Activated naive CD4-positive, alpha-beta T cell treated with Interleukin-2 at 50 U/mL for 16 hours (primary cell): ENCODE measurements around the gene SGIP1.
"Not testable (repeated sequence)": the region's sequence is repeated elsewhere in the genome, so short reads cannot be mapped to it uniquely, and the experiment has no call there.

ENCODE experiments used
- DNase-seq: peaks from one replicate; pipeline ENCODE4 v3.0.0-alpha.2; 2020

Gene SGIP1

DNA sequence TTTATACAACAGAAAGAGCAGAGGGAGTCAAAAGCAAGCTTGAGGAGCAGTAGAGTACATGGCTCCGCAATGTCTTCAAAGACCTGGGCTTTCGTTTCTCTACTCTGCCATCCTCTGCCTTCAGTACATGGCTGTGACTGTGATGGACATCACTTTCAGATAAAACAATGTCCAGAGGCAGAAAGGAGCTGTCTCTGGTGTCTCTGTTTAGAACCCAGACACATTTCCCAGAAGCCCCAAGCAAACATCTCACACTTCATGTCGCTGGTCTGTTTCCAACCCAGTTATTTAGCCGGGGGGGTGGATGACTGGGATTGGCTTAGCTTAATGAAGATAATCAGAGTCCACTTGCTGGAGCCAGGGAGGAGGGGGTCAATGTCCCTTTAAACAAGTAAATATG is 25.6 kb downstream of the SGIP1 start:
- no peak for DNase-seq

DNA sequence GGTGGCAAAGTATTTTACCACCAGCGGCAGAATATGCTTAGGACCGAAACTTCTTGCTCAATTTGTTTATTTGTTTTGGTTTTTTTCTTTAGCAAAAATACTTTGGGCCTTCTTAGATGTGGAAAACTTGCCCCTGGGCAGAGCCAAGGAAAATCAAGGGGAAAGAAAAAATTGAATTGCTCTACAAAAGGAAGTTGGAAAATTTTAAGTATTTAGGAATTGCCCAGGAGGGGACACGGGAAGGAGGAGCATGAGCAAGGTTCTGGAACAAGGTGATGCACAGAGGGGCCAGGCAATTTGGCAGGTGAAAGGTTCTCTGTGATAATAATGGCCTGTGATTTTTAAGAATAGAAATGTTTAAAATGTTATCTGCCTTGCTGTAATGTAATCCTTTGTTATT is 28.6 kb downstream of the SGIP1 start:
- no peak for DNase-seq

- no peak for DNase-seq
These were observed 29.3 kb downstream of the SGIP1 start for GRCh38 chr1:66563094-66563800.

- no peak for DNase-seq
These were observed 30.1 kb downstream of the SGIP1 start for GRCh38 chr1:66563941-66564630.

- no peak for DNase-seq
These were observed 36.2 kb downstream of the SGIP1 start for GRCh38 chr1:66570196-66570595.

DNA sequence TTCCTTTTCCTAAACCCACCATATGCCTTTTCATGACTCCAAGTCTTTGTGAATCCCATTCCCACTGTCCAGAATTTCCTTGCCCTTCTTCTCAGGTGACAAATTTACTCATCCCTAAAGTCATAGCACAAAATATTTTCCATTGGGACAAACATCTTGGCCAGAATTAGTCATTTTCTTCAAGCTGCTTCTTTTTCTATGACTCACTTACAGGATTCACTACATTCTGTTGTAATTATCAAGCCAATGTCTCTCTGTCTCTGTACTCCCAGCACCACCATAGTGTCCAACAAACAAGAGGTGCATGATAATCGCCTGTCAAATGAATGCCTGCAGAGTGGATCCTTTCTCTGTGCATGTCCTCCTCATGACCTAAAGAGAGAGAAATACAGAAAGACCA is 37.8 kb downstream of the SGIP1 start:
- no peak for DNase-seq

GRCh38 chr1:66575739-66576138 is 41.8 kb downstream of the SGIP1 start:
- DNase-seq: no peak

DNA sequence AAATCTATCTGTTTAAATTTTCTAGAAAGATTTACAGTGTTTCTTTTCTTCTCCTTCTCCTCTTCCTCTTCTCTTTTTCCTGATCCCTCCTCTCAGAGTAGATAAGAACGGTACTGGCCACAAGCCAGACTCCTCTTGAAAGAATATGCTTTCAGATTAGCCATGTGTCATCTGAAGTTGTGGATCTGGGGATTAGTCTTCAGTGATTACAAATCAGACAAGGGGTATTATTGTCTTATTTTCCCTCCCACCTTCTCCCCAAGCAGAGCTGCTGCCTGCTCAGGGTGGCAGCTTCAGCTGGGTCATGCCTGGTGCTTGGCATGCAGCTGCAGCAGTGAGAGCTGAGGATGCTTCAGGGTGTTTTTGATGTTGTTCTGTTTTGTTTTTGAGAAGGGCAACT is 42.7 kb downstream of the SGIP1 start:
- no peak for DNase-seq

- DNase-seq: no peak
These were observed 44.9 kb downstream of the SGIP1 start for GRCh38 chr1:66578841-66579240.

- no peak for DNase-seq
These were observed 46.1 kb downstream of the SGIP1 start for GRCh38 chr1:66580081-66580480.

- no peak for DNase-seq
These were observed 49.1 kb downstream of the SGIP1 start for GRCh38 chr1:66583021-66583420.

DNA sequence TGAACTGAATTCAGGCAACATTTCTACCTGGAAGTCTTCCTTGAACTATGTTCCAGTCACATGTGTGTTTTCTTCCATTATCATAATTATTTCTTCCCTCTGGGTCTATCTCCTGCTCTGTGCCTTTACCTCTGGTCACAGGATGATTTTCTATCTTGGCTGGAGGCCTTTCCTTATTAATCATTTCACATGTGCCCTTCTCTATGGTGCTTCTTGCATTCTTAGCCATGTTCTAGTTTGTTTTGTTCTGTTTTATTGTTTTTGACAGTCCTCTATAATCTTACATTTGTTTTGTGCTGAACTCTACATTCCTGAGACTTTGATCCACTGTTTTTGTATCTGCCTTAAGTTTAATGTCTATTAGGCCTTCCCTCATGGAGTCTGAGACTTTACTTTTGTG is 51.0 kb downstream of the SGIP1 start:
- no peak for DNase-seq

DNA sequence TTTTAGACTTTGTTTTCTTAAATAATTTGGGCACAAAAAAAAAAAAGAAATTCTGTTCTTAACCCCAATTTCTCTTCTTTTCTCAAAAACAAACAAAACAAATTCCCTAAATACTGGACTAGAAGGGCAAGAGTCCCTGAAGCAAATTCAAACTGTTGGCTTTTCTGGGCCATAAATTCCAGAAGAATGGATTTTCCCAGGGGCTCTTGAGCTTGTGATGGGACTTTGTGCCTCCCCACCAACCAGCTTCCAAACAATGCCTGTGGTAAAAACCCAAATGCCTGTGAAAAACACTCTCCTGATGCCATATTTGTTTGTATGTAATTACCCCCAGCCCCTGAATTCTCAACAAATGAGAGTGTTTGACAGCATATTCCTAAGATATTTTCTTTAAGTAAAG is 55.4 kb downstream of the SGIP1 start:
- DNase-seq: no peak

- DNase-seq: not testable (repeated sequence)
These were observed 58.2 kb downstream of the SGIP1 start for GRCh38 chr1:66592106-66592507.

GRCh38 chr1:66596191-66596590 is 62.2 kb downstream of the SGIP1 start:
- no peak for DNase-seq

GRCh38 chr1:66597500-66597899 is 63.5 kb downstream of the SGIP1 start:
- DNase-seq: no peak

- DNase-seq: no peak
These were observed 64.7 kb downstream of the SGIP1 start for GRCh38 chr1:66598670-66599069.

- DNase-seq: no peak
These were observed 65.4 kb downstream of the SGIP1 start for GRCh38 chr1:66599346-66599745.

DNA sequence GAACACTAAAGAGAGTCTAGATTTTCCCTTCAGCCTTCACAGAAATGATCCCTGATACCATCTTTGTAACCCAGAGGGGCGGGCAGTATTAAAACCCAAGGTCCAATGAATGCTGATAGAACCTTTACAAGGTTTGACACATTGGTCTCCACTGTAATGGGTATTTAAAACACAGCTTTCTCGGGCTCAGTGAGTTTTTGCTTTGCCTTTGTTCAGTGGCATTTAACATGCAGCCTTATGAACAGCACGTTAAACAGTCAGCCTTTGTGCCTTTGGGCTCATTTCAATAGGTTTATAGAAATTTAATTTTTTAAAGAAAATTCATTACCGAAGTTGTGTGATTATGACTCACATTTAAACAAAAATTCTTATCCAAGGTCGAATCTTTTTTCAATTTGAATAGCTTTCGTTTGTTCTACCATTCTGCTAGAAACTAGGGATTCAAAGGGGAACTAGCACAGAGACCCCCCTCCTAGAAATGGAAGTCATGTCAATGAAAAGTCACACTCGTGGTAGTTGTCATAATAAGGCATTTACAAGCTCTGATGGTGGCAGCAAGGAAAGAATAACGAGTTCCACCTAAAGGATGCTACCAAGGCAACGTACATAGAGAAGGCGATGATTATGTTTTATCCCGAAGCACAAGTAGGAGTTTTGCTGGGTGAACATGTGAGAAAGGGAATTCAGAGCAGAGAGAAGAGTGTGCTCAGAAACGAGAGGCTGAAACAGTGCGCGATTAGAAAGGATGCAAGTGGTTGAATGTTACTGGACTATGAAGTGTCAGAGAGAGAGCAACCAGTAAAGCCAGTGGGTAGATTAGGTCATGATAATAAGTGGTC is 66.2 kb downstream of the SGIP1 start:
- no peak for DNase-seq

DNA sequence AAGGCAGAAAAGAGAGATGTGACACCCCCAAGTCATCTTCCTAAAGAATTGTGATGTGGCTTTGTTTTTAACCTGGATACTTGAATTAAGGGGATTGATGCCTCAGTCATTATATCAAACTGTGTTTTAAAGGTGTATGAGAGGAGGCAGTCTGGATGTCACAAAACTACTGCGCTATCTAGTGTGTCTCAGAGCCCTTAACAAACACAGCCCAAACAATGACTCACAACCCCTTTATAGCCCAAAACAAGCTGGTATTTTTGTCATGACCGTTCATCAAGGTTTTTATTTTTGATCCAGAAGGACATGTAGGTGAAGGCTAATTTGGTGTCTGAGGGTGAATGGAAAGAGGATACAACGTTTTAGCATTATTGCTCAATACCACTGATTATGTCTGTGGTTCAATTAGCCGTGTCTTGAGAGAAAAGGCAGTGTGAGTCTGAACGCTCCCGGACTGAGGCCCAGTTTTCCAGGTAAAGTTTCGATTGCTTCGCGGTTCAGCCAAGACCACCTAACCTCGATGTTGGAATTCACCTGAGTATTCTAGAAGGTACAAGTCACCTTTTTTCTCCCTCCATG is 71.6 kb downstream of the SGIP1 start:
- DNase-seq: no peak

DNA sequence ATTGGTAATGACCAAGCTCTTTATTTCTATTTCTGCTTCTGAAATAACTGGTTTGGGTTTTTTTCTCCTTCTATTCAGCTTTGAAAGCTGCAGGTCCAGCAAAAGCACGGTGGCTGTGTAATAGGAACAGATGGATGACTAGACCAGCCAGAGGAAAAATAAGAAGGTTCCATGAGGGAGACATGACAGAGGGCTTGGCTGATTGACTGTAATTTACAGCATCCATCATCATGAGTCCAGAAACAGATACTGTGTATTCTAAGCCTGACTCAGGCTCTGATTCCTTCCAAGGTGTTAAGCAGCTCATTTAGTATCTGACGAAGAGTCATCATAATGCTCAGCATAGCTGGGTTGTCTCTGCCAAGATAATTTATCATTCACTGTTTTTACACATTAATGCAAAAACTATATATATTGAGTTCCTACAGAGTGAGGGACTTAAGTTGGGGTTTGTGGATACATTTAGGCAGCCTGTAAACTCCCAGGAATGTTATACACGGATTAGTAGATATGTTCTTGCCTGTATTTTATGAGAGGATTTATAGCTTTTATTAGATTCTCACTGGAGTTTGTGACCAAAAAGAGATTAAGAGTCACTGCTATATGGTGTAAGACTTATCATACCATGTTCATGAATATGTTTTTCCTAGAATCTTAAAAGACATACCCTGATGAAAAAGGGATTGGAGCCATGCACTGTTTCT is 72.6 kb downstream of the SGIP1 start:
- DNase-seq: no peak

DNA sequence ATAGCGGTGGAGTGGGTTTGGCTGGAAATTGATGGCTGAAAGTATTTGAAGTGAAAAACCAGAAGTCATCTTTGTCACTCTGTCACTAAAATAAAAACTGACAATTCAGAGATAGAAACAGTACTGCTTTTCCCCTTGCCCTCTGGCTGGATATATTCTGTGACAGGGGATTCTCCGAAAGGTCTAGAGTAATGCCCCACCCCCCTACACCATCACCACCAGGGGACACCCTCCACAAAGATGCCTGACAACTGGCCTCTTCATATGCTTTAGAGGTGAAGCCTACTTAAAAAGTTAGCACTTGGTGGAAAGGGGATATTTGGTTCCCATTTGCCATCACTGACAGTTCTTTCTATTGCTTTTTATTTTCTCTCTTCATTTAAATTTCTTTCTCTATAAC is 73.5 kb downstream of the SGIP1 start:
- no peak for DNase-seq

GRCh38 chr1:66613187-66613586 is 79.2 kb downstream of the SGIP1 start:
- no peak for DNase-seq
